HepG2 (cell line): ENCODE data around the gene B4GALT5. TPM values are rescaled to one million over a fixed set of nuclear protein-coding genes. Genes with fewer than 3 reads are reported as not detected.
A peak's percentile ranks its signal among the peaks of the same experiment; 100 is the strongest.

ENCODE experiments used
- ATF7-NPFF ChIP-seq: sonication (generic); formaldehyde crosslinking; IDR thresholded peaks from 2 replicates; pipeline ENCODE4 v1.8.1; 2023; ENCODE audit warnings: mild to moderate bottlenecking, low read depth, missing genetic modification reagents, moderate library complexity
- CENPT ChIP-seq: sonication (generic); formaldehyde crosslinking; IDR thresholded peaks from 2 replicates; pipeline ENCODE4 v1.8.0; 2022; ENCODE audit warnings: low read depth, mild to moderate bottlenecking, moderate library complexity, missing genetic modification reagents
- ELF3 ChIP-seq: IDR thresholded peaks from 2 replicates; pipeline ENCODE4 v1.6.1; 2016; ENCODE audit warnings: missing genetic modification reagents, missing compliant biosample characterization
- ELF4 ChIP-seq: sonication (generic); formaldehyde crosslinking; IDR thresholded peaks from 2 replicates; pipeline ENCODE4 v1.5.0; 2020; ENCODE audit warnings: missing genetic modification reagents, mild to moderate bottlenecking, moderate library complexity, borderline replicate concordance
- EP300 ChIP-seq, 3 experiments: sonication (generic) in 1 of 3; formaldehyde crosslinking in 1 of 3; IDR thresholded peaks; 2 replicates each; pipeline versions ENCODE4 v1.5.1 to v1.6.1; 2011 to 2020; ENCODE audit warnings: low read depth in 2 of 3, low read length in 2 of 3, borderline replicate concordance in 1 of 3, improper control_type of control experiment in 1 of 3, mild to moderate bottlenecking in 1 of 3, missing genetic modification reagents in 1 of 3, moderate library complexity in 1 of 3
- HNF4G ChIP-seq, 2 experiments: sonication (generic) in 1 of 2; formaldehyde crosslinking in 1 of 2; IDR thresholded peaks; 2 replicates each; pipeline versions ENCODE4 v1.4.0 to v1.6.1; 2011 to 2020; ENCODE audit warnings: borderline replicate concordance in 2 of 2, low read depth in 2 of 2, mild to moderate bottlenecking in 2 of 2, low read length in 1 of 2, missing genetic modification reagents in 1 of 2, moderate library complexity in 1 of 2
- MTA1 ChIP-seq: sonication (generic); formaldehyde crosslinking; IDR thresholded peaks from 2 replicates; pipeline ENCODE4 v1.4.0; 2020; ENCODE audit warnings: missing genetic modification reagents, mild to moderate bottlenecking, borderline replicate concordance
- MTF1 ChIP-seq: sonication (generic); formaldehyde crosslinking; IDR thresholded peaks from 2 replicates; pipeline ENCODE4 v1.5.0; 2020; ENCODE audit warnings: missing genetic modification reagents
- NCOA5 ChIP-seq: sonication (generic); formaldehyde crosslinking; IDR thresholded peaks from 2 replicates; pipeline ENCODE4 v1.4.0; 2020; ENCODE audit warnings: missing genetic modification reagents
- SMAD9 ChIP-seq: sonication (generic); formaldehyde crosslinking; IDR thresholded peaks from 2 replicates; pipeline ENCODE4 v1.5.1; 2020; ENCODE audit warnings: mild to moderate bottlenecking, missing genetic modification reagents
- ZFAT ChIP-seq: sonication (generic); formaldehyde crosslinking; conservative IDR thresholded peaks from 2 replicates; pipeline ENCODE4 v1.8.1; 2023; ENCODE audit warnings: missing genetic modification reagents, inconsistent platforms
- ZNF207 ChIP-seq: fragments of 450-650 bp; IDR thresholded peaks from 2 replicates; pipeline ENCODE4 v1.6.1; 2016; ENCODE audit warnings: antibody characterized with exemption, borderline replicate concordance
- ZNF674 ChIP-seq: sonication (generic); formaldehyde crosslinking; IDR thresholded peaks from 2 replicates; pipeline ENCODE4 v1.5.0; 2020; ENCODE audit warnings: low read depth, mild to moderate bottlenecking, missing genetic modification reagents
- ZNF709 ChIP-seq: sonication (generic); formaldehyde crosslinking; IDR thresholded peaks from 2 replicates; pipeline ENCODE4 v1.5.0; 2020; ENCODE audit warnings: mild to moderate bottlenecking, missing genetic modification reagents
- polyA plus RNA-seq, 8 experiments: library from polyadenylated mRNA; depleted of rRNA in 3 of 8; stranded (reverse) in 7 of 8; unstranded in 1 of 8; fragments of >200 nt; fragmentation: Illumina TruSeq in 4 of 8; extraction: Trizol in 4 of 8; gene quantifications; 2 replicates each; pipeline versions ENCODE4 v1.2.1 to v1.2.3, GENCODE V29; 2011 to 2016; ENCODE audit warnings: low read depth in 4 of 8, missing spikeins in 1 of 8, mixed read lengths in 1 of 8; ENCODE audit not compliant: insufficient read depth in 1 of 8
- total RNA-seq, 5 experiments: library from RNA; depleted of rRNA; stranded (reverse); fragments of >200 nt; fragmentation: Illumina TruSeq; extraction: Trizol; gene quantifications; 2 replicates each; pipeline ENCODE4 v1.2.3, GENCODE V29; 2016; ENCODE audit warnings: low read depth in 1 of 5
- TF ChIP-seq, protein P1 (sequence below): sonication (generic); formaldehyde crosslinking; IDR thresholded peaks from 2 replicates; pipeline ENCODE4 v1.4.0; 2020; ENCODE audit warnings: missing genetic modification reagents, borderline replicate concordance
- TF ChIP-seq, protein P2 (sequence below): sonication (generic); formaldehyde crosslinking; IDR thresholded peaks from 2 replicates; pipeline ENCODE4 v1.4.0; 2020; ENCODE audit warnings: missing genetic modification reagents, mild to moderate bottlenecking, borderline replicate concordance
- TF ChIP-seq, protein P3 (sequence below): sonication (generic); formaldehyde crosslinking; IDR thresholded peaks from 2 replicates; pipeline ENCODE4 v1.4.0; 2020; ENCODE audit warnings: mild to moderate bottlenecking, missing genetic modification reagents
- TF ChIP-seq, protein P4 (sequence below): IDR thresholded peaks from 2 replicates; pipeline ENCODE4 v1.6.1; 2016

The B4GALT5 gene
- total and polyA plus RNA-seq, 2 of the 13 experiments (the other 11 are each of a cell fraction or from before 2014, with no cell fraction given), result 27.3 to 30.9 TPM

DNA sequence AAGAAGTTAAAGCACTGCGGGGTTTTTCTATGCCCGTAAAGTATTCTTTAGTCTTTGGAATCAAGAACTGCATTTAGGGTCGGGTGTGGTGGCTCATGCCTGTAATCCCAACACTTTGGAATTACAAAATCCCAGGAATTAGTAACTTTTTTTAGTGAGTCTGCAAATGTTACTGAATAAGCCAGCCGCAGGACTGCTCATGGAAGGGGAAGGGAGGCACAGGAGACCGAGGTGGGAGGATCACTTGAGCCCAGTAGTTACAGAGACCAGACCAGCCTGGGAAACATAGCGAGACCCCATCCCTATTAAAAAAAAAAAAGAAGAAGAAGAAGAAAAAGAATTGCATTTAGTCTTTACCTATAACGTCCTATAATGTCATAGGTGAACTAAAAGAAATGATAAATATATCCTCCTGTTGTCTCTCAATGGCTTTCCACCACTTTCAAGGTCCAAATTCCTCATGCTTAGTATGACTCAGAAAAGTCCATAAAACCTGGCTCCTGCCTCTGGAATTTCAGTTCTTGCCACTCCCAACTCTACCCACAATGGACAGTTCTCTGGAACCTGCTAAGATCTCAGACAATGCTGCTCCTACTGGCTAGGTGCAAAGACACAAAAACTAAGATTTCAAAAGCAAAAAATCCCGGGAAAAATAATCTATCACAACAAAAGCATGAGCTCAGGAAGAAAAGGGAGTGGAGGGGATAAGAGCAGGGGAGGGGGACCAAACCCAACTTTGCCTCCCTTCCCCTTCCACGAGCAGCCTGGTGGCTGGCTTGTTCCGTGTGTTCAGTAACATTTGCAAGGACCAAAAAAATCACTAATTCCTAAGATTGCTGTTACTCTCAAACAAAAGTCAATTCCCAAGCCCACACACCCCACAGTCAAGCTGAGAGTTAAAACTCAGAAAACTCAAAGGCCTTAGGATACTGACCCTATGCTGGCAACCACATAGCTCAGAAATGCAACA, 39.0 kb downstream of the B4GALT5 start (continued):
- TF ChIP-seq, protein P1, sequence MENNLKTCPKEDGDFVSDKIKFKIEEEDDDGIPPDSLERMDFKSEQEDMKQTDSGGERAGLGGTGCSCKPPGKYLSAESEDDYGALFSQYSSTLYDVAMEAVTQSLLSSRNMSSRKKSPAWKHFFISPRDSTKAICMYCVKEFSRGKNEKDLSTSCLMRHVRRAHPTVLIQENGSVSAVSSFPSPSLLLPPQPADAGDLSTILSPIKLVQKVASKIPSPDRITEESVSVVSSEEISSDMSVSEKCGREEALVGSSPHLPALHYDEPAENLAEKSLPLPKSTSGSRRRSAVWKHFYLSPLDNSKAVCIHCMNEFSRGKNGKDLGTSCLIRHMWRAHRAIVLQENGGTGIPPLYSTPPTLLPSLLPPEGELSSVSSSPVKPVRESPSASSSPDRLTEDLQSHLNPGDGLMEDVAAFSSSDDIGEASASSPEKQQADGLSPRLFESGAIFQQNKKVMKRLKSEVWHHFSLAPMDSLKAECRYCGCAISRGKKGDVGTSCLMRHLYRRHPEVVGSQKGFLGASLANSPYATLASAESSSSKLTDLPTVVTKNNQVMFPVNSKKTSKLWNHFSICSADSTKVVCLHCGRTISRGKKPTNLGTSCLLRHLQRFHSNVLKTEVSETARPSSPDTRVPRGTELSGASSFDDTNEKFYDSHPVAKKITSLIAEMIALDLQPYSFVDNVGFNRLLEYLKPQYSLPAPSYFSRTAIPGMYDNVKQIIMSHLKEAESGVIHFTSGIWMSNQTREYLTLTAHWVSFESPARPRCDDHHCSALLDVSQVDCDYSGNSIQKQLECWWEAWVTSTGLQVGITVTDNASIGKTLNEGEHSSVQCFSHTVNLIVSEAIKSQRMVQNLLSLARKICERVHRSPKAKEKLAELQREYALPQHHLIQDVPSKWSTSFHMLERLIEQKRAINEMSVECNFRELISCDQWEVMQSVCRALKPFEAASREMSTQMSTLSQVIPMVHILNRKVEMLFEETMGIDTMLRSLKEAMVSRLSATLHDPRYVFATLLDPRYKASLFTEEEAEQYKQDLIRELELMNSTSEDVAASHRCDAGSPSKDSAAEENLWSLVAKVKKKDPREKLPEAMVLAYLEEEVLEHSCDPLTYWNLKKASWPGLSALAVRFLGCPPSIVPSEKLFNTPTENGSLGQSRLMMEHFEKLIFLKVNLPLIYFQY (CRISPR knock-in tag), result no peak
- TF ChIP-seq MTF1 (CRISPR knock-in tag) (no peak), NCOA5 (CRISPR knock-in tag) (no peak), EP300 (IDR thresholded peaks at IDR 0.05; ENCODE audit: low read depth in 2 of 2, low read length in 2 of 2) (peak in 1 of 2 experiments; percentile 79; a peak in 2 of 4 replicates), EP300 (CRISPR knock-in tag; IDR thresholded peaks at IDR 0.05; ENCODE audit: borderline replicate concordance) (no peak), MTA1 (no peak), CENPT (CRISPR knock-in tag) (no peak), ZFAT (CRISPR knock-in tag) (no peak), ZNF674 (CRISPR knock-in tag) (no peak), ATF7-NPFF (CRISPR knock-in tag) (no peak), SMAD9 (CRISPR knock-in tag) (no peak), ZNF709 (CRISPR knock-in tag) (no peak), ELF4 (CRISPR knock-in tag) (peak; percentile 6; the same call in 1 of the 2 replicates), ELF3 (CRISPR knock-in tag) (peak; percentile 58), HNF4G (IDR thresholded peaks at IDR 0.05; ENCODE audit: borderline replicate concordance, low read depth, low read length) (peak; percentile 83; the same call in 1 of the 2 replicates), HNF4G (CRISPR knock-in tag; IDR thresholded peaks at IDR 0.05; ENCODE audit: borderline replicate concordance, low read depth) (0 out of 2 replicates have a peak, but pooled peaks have one; percentile 66), ZNF207 (no peak)
- TF ChIP-seq, protein P2, sequence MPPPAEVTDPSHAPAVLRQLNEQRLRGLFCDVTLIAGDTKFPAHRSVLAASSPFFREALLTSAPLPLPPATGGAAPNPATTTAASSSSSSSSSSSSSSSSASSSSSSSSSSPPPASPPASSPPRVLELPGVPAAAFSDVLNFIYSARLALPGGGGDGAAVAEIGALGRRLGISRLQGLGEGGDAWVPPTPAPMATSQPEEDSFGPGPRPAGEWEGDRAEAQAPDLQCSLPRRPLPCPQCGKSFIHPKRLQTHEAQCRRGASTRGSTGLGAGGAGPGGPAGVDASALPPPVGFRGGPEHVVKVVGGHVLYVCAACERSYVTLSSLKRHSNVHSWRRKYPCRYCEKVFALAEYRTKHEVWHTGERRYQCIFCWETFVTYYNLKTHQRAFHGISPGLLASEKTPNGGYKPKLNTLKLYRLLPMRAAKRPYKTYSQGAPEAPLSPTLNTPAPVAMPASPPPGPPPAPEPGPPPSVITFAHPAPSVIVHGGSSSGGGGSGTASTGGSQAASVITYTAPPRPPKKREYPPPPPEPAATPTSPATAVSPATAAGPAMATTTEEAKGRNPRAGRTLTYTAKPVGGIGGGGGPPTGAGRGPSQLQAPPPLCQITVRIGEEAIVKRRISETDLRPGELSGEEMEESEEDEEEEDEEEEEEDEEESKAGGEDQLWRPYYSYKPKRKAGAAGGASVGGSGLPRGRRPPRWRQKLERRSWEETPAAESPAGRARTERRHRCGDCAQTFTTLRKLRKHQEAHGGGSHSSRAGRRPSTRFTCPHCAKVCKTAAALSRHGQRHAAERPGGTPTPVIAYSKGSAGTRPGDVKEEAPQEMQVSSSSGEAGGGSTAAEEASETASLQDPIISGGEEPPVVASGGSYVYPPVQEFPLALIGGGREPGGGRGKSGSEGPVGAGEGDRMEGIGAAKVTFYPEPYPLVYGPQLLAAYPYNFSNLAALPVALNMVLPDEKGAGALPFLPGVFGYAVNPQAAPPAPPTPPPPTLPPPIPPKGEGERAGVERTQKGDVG, result 0 out of 2 replicates have a peak, but pooled peaks have one; percentile 43
- TF ChIP-seq, protein P3, sequence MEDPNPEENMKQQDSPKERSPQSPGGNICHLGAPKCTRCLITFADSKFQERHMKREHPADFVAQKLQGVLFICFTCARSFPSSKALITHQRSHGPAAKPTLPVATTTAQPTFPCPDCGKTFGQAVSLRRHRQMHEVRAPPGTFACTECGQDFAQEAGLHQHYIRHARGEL (CRISPR knock-in tag), result no peak
- TF ChIP-seq, protein P4, sequence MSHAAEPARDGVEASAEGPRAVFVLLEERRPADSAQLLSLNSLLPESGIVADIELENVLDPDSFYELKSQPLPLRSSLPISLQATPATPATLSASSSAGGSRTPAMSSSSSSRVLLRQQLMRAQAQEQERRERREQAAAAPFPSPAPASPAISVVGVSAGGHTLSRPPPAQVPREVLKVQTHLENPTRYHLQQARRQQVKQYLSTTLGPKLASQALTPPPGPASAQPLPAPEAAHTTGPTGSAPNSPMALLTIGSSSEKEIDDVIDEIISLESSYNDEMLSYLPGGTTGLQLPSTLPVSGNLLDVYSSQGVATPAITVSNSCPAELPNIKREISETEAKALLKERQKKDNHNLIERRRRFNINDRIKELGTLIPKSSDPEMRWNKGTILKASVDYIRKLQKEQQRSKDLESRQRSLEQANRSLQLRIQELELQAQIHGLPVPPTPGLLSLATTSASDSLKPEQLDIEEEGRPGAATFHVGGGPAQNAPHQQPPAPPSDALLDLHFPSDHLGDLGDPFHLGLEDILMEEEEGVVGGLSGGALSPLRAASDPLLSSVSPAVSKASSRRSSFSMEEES (CRISPR knock-in tag), result no peak
